HG03280 (cell line): Measurements from ENCODE around the gene SLC35F4.

Source experiments
- ATAC-seq: cut with Tn5 transposase; IDR thresholded peaks from one replicate; pipeline ENCODE4 v1.9.1; 2021; ENCODE audit warnings: mild to moderate bottlenecking, moderate library complexity; ENCODE audit not compliant: unreplicated experiment

Gene SLC35F4

GRCh38 chr14:57848786-57849185 lies 17.1 kb downstream of the SLC35F4 start:
- no peak for ATAC-seq

DNA sequence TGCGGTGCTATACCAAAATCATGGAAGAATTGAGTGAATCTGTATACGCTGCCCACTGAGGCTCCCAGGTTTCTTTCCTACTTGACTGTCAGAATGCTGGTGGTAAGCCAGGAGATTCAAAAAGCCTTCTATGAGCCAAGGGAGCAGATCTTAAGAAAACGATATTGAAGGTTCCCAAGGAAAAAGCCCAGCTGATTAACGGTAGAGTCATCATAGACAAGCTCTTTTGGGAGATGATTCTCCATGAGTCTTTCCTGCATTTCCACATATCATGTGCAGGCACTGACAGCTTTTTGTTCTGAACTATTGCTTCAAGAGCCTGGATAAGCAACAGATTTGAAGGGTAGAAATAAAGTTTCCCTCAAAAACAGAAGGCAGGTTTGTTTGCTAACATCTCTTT lies 17.5 kb downstream of the SLC35F4 start:
- no peak for ATAC-seq

- ATAC-seq, result no peak
Measured at GRCh38 chr14:57847706-57848105, 18.2 kb downstream of the SLC35F4 start.

GRCh38 chr14:57847096-57847495 lies 18.8 kb downstream of the SLC35F4 start:
- ATAC-seq, result no peak

DNA sequence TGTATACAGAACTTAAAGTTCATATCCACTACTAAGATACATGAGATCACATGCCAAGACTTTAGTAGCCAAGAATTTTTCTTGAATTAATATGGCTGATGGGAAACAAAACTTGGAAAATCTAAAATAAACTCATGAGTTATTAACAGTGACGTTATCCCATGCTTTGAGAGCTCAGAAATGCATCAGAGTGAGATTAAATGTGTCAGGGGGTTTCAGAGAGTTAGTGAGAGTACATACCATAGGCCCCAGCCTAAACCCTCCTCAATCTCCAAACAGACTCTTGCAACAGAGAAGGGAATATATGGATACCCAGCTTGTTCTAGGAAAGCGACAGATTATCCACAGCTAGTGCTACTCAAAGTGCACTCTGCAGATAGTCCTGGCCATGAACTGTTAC lies 19.3 kb downstream of the SLC35F4 start:
- ATAC-seq, result no peak

DNA sequence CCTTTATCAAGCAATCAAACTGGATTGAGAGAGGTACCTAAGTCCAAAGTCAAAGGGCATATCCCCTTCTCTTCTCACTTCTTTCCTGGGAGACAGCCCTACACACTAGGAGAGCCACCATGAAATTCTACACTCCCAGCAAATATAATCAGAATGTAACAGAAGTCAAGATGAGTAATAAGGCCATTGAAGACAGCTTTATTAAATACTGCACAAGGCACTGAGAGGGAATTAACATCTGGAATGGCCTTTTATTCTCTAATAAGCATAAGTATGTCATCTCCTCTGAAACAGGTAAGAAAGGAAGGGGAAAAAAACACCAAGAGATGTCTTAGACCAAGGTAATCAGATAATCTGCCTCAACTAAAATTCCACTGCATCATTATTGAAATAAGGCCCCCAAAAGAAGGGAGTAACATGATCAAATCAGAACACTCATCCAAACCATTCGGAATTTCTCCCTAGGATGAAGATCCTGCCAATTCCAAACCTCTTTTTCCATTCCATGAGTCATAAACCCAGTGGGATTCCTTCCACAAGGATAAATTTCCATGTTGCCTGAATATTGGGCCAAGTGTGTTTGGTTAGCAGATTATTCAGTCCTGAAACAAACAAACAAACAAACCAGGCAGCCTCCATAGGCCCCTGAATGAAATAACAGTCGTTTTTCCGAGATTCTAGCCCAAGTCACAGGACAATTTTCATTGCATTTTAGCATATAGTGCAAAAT lies 19.9 kb downstream of the SLC35F4 start:
- ATAC-seq, result no peak

DNA sequence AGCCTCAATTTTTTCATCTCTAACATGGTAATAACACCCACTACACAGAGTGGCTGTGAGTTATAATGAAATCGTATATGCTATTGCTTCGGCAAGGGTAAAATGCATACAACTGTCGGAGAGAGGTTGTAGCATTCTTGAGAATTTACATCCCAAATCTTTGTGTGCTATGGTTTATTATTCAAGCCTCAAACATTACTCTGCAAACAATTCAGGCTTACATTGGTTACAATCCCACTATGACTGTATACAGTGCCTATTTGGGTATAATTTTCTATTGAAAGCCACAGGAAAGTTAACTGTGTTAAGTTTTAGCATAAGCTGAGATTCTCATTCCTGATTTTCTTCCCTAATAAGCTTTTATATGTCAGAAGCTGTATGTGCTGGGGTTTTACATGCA lies 20.6 kb downstream of the SLC35F4 start:
- ATAC-seq, result no peak

- no peak for ATAC-seq
Measured at GRCh38 chr14:57837267-57837666, 28.6 kb downstream of the SLC35F4 start.

GRCh38 chr14:57835766-57836165 lies 30.1 kb downstream of the SLC35F4 start:
- ATAC-seq, result no peak

DNA sequence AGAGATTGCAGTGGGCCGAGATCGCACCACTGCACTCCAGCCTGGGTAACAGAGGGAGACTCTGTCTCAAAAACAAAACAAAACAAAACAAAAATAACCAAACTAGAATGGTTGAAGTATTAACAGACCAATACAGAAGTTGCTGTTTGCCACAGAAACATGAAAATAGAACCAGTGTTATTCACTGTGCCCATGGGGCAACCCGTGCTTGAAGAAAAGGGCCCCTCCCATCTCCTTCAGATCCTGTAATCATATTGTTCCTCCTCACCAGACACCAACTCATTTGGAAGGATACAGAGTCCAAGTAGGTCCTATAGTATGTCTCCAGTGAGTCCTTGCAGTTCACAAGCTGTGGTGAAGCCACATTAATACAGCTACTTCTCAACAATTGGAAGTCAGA lies 30.9 kb downstream of the SLC35F4 start:
- ATAC-seq, result no peak

DNA sequence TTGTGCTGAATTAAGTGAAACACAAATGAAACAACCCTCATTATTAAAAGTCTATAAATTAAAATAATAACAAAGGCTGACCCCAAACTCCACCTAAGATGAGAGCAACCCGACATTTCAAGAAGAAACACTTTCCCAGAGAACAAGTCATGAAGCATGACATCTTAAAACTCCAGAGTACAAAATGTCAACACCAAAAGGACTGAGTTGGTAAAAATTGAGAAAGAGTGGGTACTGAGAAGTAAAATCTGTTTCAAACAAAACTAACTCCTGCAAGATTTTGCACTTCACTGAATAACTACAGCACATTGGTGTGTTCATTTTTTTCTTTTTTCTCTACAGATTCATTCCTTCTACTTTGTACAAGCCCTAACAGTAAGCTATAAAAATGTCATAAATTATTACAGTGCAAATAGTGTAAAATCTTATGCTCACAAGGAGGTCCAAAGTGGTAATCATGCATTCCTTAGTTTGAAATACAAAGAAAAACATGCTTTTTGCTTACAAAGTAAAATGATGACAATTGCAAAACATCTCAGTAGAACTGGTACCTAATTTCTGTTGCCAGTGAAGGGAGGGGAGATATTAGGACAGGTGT lies 31.8 kb downstream of the SLC35F4 start:
- ATAC-seq, result no peak

DNA sequence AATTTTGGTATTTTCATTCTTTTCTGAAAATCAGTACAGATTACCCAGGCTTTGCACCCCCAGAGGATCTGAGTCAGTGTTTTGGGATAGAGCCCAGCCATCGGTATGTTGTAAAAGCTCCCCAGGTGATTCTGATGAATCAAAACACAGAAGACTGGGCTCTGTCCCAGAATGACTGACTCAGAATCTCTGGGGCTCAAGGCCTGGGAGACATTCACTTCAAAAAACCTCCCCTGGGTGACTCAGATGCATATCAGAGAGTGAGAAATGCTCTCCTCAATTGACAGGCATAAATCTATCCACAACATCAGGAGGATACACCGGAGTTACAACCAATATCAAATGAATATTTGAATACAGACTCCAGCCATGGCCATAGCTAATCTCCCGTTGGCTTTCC lies 32.6 kb downstream of the SLC35F4 start:
- no peak for ATAC-seq

DNA sequence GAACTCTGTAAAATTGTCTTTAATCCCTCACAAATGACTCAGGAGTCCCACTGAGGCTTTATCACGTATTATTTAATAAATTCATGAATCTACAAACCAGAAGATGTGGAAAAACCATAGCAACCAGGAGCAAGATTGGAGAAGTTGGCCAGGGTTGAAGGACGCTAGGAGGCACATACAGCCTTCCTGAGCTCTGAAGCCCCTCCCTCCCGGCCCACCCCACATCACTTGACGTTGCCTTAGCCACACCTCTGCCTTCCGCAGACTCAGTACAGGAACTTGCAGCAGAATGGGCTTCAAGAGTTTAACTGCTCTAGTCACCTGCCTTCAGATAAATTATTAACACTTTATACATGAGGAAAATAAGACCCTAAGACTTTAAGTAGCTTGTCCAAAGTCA lies 33.9 kb downstream of the SLC35F4 start:
- no peak for ATAC-seq

DNA sequence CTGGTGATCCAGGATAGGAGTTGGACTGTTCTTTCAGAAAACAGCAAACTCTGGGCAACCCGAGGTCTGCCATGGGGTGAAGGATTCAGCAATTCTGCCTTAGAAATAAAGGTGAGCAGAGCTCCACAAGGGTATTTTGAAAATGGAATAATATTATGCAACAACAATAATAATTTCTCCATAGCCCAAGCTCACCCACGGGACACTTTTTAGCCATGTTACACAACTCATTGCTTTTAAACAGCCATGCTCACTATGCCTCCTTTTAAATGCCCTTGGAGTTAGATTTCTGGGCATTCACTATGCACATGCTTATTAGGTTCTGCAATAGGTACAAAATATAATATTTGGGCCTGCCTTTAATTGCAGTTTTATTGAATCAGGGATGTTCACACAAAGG lies 37.2 kb downstream of the SLC35F4 start:
- ATAC-seq, result no peak

- no peak for ATAC-seq
Measured at GRCh38 chr14:57823015-57823660, 42.8 kb downstream of the SLC35F4 start.

GRCh38 chr14:57822081-57822480 lies 43.8 kb downstream of the SLC35F4 start:
- ATAC-seq, result no peak

- ATAC-seq, result no peak
Measured at GRCh38 chr14:57820581-57820980, 45.3 kb downstream of the SLC35F4 start.

DNA sequence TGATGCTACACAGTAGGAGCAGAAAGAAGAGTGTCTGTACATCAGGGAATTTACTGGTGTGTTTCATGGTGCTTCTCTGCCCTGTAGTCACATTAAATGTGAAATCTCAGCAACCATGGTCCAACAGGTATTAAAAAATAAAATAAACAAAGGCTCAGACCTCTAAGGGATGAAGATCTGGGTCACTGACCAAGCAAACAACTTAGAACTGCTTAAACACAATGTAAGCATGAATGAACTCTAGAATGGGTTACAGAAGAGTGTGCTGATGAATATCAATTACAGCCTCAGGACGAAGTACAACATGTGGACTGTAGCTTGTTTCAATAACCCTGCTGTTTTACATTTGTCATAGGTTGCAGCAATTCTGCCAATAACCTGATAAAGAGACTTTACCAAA lies 47.4 kb downstream of the SLC35F4 start:
- no peak for ATAC-seq

DNA sequence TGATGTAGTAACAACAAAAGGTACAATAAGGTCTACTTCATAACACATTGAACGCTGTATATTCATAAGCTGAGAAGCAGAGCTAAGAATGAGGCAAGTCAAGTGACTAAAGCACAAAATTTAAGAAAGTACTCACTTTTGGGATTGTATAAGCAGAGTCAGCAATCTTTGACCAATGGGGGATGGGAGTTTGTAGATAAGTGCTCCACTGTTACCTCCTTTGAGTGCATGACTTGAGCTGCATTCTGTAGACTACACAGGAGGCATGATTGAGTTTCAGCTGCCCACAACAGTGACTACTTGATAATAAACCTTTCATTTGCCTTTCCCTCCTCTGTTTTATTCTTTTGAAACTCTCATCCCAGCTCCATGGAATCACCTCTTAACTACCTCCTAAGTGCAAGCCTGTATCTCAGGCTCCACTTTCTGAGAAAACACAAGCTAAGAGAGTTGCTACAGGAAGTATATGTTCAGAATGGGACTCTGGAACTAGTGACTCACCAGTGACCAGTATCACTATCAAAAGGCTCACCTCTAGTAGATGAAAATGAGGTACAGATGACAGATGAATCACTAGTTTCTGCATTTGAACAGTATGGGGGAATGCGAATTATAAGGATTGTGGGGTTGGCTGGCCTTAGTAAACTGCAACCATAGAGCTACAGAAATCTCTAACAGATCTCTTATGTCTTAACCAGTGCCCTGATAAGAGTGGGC lies 49.2 kb downstream of the SLC35F4 start:
- ATAC-seq, result peak; percentile 78

DNA sequence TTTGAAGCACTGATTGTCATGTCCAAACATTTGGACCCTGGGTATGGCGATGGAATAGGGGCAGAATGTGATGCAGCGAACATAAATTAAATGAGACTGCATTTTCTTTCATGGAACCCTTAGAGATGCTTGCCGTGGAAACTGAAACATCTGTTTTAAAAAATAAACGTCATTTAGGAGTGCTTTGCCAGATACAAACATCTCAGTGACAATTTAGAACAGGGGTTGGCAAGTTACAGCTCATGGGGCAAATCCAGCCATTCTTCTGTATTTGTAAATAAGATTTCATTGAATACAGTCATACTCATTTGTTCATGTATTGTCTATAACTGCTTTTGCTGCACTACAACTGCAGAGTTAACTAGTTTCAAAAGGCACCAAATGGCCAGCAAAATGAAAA lies 51.2 kb downstream of the SLC35F4 start:
- no peak for ATAC-seq

DNA sequence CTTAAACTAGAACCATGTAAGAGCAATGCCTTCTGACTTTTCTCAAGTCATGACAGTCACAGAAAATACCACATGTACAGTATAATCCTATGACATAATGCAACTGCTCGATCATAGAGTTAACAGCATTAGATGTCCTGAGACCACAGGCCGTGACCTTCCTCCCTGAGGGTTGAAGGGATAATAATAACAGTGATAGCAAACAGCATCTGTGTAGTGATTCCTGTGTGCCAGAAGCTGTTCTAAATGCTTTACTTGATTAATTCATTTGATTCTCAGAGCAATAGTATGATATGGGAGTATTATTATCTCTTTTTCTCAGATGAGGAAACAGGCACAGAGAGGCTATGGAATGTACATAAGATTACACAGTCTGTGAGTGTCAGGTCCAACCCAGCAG lies 53.2 kb downstream of the SLC35F4 start:
- no peak for ATAC-seq
